ENCODE results near the gene SLC35F2.
"Not testable (repeated sequence)": the region's sequence is repeated elsewhere in the genome, so short reads cannot be mapped to it uniquely, and the experiment has no call there.

The SLC35F2 gene

GRCh38 chr11:107836851-107837250, 21.7 kb downstream of the SLC35F2 start:
- TF ChIP-seq CTCF (IDR thresholded peaks at IDR 0.05; ENCODE audit: insufficient read depth, low read length) (no peak), GABPA (IDR thresholded peaks at IDR 0.05; ENCODE audit: low read depth) (no peak), REST (IDR thresholded peaks at IDR 0.05; ENCODE audit: insufficient replicate concordance, low read depth) (no peak), POLR2AphosphoS5 (IDR thresholded peaks at IDR 0.05; ENCODE audit: low read depth) (no peak), SPI1 (IDR thresholded peaks at IDR 0.05; ENCODE audit: borderline replicate concordance, low read depth) (no peak)
- no peak for DNase-seq (ENCODE audit: low read depth in 1 of 2, low spot score in 1 of 2)
- no peak overlapping the region for H3K27ac ChIP-seq (replicated peaks)
- no peaks in the 10 kb centered on the region for H3K27me3 ChIP-seq (ENCODE audit: insufficient read depth, poor library complexity, severe bottlenecking)
- H3K4me3 ChIP-seq (replicated peaks; ENCODE audit: insufficient read depth, low read length) = no peak overlapping the region

- Histone ChIP-seq H3K27me3 (ENCODE audit: insufficient read depth, poor library complexity, severe bottlenecking) (no peaks in the 10 kb centered on the region), H3K27ac (replicated peaks) (no peak overlapping the region), H3K4me3 (replicated peaks; ENCODE audit: insufficient read depth, low read length) (no peak overlapping the region)
- no peak for DNase-seq (ENCODE audit: low read depth in 1 of 2, low spot score in 1 of 2)
- TF ChIP-seq POLR2AphosphoS5 (IDR thresholded peaks at IDR 0.05; ENCODE audit: low read depth) (no peak), SPI1 (IDR thresholded peaks at IDR 0.05; ENCODE audit: borderline replicate concordance, low read depth) (no peak), GABPA (IDR thresholded peaks at IDR 0.05; ENCODE audit: low read depth) (no peak), CTCF (IDR thresholded peaks at IDR 0.05; ENCODE audit: insufficient read depth, low read length) (no peak), REST (IDR thresholded peaks at IDR 0.05; ENCODE audit: insufficient replicate concordance, low read depth) (no peak)
Observed at GRCh38 chr11:107834995-107835394, 23.6 kb downstream of the SLC35F2 start.

- H3K4me3 ChIP-seq (replicated peaks; ENCODE audit: insufficient read depth, low read length); H3K27ac ChIP-seq (replicated peaks); DNase-seq (ENCODE audit: low read depth in 1 of 2, low spot score in 1 of 2); H3K27me3 ChIP-seq (ENCODE audit: insufficient read depth, poor library complexity, severe bottlenecking): not testable (repeated sequence)
Observed at GRCh38 chr11:107833926-107834325, 24.7 kb downstream of the SLC35F2 start.

- Histone ChIP-seq H3K27me3 (ENCODE audit: insufficient read depth, poor library complexity, severe bottlenecking) (no peaks in the 10 kb centered on the region), H3K4me3 (replicated peaks; ENCODE audit: insufficient read depth, low read length) (no peak overlapping the region), H3K27ac (replicated peaks) (no peak overlapping the region)
- no peak for DNase-seq (ENCODE audit: low read depth in 1 of 2, low spot score in 1 of 2)
- TF ChIP-seq GABPA (IDR thresholded peaks at IDR 0.05; ENCODE audit: low read depth) = no peak
- TF ChIP-seq SPI1 (IDR thresholded peaks at IDR 0.05; ENCODE audit: borderline replicate concordance, low read depth) = no peak
Observed at GRCh38 chr11:107830915-107831540, 27.6 kb downstream of the SLC35F2 start.

- Histone ChIP-seq H3K4me3 (replicated peaks; ENCODE audit: insufficient read depth, low read length) (no peak overlapping the region), H3K27ac (replicated peaks) (no peak overlapping the region), H3K27me3 (ENCODE audit: insufficient read depth, poor library complexity, severe bottlenecking) (no peaks in the 10 kb centered on the region)
- TF ChIP-seq GABPA (IDR thresholded peaks at IDR 0.05; ENCODE audit: low read depth) = no peak
- TF ChIP-seq CTCF (IDR thresholded peaks at IDR 0.05; ENCODE audit: insufficient read depth, low read length) = no peak
- no peak for TF ChIP-seq POLR2AphosphoS5 (IDR thresholded peaks at IDR 0.05; ENCODE audit: low read depth)
- TF ChIP-seq SPI1 (IDR thresholded peaks at IDR 0.05; ENCODE audit: borderline replicate concordance, low read depth) = no peak
- no peak for TF ChIP-seq REST (IDR thresholded peaks at IDR 0.05; ENCODE audit: insufficient replicate concordance, low read depth)
- DNase-seq (ENCODE audit: low read depth in 1 of 2, low spot score in 1 of 2) = no peak
Observed at GRCh38 chr11:107827041-107827440, 31.5 kb downstream of the SLC35F2 start.
